Kidney capillary endothelial cell (primary cell): Measurements from ENCODE around the gene PHAF1.
A peak's percentile ranks its signal among the peaks of the same experiment; 100 is the strongest.

Source experiments
- DNase-seq: peaks from one replicate; pipeline ENCODE4 v3.0.0-alpha.2; 2018; ENCODE audit warnings: low spot score

PHAF1 gene

DNA sequence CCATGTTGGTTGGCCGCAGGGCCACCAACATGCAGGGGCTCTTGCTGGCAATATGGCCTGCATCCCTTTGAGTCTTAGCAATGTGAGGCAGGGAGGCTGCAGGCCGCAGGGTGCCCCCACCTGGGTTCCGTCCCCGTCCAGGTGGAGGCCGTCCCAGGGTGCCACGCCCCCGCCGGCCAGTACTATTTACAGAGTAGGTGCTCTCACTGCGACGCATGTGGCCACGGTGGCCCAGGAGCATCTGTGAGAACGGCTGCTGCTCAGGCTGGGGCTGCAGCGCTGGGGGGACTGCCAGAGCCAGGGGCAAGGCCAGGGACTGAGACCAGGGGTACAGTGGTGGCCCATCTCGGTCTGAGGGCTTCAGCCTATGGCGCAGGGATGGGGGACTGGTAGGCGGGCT, 70.4 kb downstream of the PHAF1 start:
- DNase-seq, result no peak

DNA sequence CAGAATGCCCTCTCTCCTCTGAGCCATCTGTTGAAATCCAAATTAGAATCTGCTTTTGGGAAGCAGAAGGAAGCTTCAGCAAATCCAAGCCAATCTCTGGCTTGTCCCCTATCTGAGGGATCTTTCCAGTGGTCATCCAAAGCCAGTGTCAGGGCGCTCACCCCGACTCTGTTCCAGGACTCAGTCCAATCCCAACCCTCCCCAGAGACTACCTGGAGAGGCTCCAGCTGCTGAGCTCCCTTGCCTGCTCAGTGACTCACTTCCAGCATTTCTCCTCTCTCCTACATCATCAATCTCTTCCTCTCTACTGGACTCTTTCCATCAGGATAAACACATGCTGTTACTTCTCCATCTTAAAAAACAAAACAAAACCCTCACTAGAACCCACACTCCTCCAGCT, 71.6 kb downstream of the PHAF1 start:
- no peak for DNase-seq

DNA sequence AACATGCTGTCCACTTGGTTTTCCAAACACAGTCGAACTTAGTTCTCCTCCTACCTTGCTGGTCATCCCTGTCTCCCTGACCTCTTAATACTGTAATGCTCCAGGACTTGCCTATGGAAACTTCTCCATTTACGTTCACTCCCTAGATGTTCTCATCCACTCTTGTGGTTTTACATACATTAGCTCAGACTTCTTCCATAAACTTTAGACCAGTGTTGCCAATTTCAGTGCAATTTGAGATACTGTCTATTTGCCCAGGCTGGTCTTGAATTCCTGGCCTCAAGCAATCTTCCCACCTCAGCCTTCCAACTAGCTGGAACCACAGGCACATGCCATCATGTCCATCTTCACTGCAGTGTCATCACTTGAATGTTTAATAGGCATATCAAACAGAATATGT, 72.5 kb downstream of the PHAF1 start:
- no peak for DNase-seq

DNA sequence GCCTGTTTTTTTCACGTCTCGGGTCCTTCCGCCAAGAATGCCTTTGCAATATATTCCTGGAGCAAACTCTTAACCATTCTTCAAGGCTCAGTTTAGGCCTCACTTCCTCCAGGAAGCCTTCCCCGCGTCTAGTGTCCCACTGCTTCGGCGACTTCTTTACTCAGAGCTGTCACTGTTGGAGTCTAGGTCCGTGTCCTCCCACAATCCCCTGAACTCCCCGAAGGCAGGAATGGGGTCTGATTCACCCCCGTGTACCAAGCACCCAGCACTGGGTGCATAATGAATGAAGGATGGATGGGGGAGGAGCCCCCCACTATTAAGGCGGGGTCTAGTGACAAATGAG, 73.5 kb downstream of the PHAF1 start:
- DNase-seq, result no peak

DNA sequence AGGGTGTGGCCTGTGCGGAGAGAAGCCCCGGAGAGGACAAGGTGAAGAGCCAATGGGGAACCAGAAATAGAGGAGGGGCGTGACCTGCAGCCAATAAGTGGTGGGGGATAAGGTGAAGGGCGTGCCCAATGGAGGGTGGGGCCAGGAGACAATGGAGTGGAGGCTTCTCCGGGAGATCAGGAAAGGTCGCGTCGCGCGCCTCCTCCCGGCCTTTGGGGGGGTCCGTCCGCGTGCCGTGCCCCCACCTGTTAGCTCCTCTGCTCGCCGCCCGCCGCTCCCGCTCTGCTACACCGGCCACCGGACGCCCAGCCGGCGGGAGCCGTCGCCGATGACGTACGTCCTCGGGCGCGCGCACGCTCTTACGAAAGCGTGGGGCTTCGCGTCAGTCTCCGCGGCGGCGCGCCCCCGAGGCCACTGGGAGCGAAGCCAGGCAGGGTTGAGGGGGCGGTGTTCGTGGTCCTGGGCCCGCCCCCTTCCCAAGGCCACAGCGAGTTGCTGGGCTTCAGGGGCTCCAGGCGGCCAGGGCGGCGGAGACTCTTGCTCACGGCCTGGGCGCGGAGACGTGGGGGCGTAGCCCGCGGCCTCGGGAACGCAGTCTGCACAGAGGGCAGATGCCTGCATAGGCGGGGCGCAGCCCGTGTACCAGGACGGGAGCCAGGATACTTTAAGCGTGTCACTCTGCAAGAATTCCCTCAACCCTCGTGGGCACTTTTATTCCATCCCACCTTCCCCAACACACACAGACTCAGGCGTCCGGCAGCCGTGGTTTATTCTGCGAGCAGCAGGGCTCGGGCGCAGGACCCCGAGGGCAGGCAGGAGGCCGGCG, 74.1 kb downstream of the PHAF1 start, which contains the start of gene MATCAP1:
Gene MATCAP1 (minus strand): TSS at position 337 of the 826 bp plus-strand sequence. CDS start 3,353 bp downstream, outside the sequence.
- peak; percentile 98 for DNase-seq

DNA sequence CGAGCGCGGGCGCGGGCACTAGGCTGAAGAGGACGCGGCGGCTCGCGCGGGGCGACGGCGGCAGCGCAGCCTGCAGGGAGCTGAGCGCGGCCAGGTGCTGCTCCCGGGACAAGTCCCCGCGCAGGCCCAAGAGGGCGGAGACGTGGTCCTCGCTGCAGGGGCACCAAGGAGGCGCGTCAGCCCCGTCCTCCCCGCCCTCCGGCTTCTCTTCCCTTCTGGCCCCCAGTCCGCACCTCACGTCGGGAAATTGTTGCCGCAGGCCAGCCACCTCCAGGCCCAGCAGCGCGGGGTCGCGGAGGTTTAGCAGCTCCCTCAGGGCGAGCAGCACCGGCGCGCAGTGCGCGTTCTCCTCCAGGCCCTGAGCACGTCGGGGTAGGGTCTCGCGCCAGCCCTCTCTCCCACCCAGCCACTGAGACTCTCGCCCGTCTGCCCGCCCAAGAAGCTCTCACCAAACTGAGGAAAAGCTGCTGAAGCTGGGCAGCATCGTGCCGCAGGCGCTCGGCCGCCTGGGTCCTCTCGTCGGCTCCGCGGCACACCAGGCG, 74.8 kb downstream of the PHAF1 start:
- no peak for DNase-seq

DNA sequence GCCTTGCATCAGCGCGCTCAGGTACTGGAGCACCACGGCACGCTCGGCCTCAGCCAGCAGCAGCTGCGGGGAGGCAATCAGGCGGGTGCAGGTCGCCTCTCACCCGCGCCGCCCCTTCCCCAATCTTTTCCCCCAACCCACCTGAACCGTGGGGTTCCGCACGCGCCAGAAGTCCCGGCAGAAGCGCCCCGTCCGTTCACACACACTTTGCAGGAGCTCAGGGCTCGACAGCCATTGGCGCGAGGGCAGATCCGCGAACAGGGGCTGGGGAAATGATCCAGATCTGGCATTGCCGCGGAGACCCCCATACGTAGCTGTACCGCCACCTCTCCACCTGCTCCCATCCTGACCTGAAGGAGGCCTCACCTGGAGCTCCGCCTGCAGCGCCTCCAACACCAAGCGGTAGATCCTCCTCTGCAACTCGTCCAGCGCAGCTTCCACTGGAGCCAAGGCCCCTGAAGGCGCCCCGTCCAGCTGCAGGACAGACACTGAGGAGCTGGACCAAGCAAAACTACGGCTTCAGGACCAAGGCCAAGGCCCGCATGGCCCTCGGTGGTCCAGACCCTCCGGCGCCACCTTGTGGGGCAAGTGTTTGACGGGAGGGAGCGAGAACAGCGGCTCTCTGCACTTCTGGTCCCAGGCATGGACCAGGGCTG, 75.4 kb downstream of the PHAF1 start:
- peak; percentile 87 for DNase-seq

DNA sequence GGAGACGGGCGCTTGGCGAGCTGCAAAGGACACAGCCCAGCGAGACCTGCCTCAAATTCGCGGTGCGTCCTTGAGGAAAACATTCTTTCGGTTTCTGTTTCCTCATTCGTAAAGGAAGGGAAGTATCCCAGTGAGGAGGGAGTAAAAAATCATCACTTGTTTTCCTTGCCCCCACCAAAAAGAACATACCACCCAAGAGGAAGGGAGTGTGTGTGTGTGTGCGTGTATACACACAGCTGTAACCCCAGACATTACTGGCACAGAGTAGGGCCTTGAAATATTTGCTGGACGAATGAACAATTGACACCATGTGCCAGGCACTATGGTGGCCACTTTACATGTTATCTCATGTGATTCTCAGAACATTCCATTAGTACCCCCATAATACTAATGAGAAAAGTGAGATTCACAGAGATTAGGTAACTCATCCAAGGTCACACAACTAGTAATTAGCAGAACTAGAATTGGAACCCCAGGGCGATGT, 76.0 kb downstream of the PHAF1 start:
- DNase-seq, result no peak

DNA sequence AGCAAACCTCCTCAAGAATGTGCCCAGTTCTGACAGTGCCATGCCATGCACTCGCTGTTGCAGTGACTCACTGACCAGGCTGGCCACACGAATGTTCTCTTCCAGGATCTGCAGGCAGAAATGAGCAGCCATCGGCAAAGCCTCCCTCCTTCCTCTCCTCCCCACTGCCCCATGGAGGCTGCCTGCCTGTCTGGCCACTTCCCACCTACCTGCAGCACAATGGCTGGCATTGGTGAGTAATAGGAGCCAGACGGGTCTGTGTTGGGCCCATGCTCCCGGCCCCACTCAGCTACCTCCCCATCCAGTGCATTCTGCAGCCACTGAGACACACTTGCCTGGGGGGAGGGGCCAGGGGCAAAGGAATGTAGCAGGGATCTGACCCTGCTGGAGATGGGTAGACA, 76.8 kb downstream of the PHAF1 start:
- DNase-seq, result peak; percentile 61

DNA sequence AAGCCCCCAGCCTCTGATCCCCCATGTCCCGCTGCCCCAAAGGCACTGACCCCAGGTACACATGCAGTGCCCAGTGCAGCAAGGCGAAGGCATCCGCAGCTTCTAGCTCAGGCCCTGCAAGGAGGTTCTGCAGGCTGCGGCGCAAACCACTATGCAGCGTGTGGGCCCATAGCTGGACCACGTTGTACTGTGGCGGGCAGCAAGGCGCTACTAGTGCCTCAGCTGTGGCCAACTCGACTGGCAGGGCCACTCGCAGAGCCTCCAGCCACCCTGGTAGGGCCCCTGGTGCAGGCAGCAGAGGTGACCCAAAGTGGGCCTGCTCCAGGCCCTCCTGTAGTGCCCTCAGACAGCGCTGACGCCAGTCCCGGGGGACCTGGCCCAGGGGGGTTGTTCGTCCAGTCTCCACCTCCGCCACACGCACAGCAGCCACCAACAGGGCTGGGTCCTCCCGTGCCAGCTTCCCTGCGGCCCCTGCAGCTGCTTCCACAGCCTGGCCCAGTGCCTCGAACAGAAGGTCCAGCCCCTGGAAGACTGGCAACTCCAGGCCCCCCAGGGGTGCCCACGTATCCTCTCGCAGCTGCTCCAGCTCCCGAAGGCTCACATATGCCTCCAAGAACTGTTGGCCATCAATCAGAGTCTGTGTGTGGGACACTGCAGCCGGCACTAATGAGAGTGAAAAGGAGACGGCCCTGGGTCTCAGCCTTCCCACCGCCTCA, 77.6 kb downstream of the PHAF1 start:
- DNase-seq, result no peak

DNA sequence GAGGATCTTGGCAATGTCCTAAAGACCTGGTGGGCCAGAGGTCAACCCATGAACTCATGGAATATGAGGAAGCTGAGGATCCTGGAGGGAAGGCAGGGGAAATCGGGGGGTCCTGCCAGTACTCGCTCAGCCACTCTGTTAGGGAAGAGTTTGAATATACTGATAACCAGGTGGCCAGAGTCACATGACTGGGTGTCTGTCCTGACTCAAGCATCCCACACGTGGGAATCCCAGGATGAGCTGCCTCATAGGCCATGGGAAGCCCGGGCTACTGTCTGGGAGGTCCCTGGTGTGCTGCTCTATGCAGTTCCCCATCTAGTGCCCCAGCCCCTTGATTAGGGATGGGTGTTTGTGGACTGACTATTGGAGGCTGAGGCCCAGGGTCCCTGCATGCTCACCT, 78.6 kb downstream of the PHAF1 start:
- no peak for DNase-seq

DNA sequence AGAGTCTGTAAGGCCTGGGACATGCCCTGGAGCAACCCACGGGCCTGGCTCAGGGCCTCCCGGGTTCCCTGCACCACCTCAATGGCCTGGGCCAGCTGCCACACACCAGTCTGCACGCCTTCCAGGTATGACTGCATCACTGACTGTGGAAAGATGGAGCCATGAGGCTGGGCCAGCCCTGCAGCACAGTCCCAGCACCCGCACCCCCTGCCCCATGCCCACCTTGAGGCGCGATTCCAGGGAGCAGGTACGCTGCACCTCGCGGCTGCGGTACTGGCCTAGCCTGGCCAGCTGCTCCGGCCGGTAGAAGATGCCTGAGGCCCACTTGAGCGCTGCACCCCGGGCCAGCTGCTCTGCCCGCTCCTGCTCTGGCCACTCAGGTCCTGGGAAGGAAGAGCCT, 79.1 kb downstream of the PHAF1 start:
- no peak for DNase-seq

DNA sequence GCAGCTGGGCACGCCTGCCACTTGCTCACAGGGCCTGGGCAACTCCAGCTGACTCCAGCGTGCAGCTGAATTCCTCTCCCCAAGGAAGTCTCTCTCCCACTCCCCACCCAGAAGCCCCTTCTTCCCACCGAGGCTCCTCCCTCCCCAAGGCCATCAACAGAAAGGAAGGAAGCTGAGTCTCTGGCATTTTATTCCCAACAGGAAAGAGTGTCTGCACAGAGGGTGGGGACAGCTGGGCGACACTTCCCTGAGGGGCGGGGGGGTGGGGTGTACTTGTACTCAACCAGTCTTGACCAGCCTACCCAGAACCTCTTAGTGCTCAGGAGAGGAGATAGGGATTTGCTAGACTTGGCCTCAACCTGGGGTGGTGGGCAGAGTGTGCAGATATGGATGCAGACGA, 80.3 kb downstream of the PHAF1 start, which contains the start of gene EXOC3L1:
Gene EXOC3L1 (minus strand): TSS at position 96 of the 400 bp plus-strand sequence. CDS start 460 bp downstream, outside the sequence.
- DNase-seq, result peak; percentile 87

DNA sequence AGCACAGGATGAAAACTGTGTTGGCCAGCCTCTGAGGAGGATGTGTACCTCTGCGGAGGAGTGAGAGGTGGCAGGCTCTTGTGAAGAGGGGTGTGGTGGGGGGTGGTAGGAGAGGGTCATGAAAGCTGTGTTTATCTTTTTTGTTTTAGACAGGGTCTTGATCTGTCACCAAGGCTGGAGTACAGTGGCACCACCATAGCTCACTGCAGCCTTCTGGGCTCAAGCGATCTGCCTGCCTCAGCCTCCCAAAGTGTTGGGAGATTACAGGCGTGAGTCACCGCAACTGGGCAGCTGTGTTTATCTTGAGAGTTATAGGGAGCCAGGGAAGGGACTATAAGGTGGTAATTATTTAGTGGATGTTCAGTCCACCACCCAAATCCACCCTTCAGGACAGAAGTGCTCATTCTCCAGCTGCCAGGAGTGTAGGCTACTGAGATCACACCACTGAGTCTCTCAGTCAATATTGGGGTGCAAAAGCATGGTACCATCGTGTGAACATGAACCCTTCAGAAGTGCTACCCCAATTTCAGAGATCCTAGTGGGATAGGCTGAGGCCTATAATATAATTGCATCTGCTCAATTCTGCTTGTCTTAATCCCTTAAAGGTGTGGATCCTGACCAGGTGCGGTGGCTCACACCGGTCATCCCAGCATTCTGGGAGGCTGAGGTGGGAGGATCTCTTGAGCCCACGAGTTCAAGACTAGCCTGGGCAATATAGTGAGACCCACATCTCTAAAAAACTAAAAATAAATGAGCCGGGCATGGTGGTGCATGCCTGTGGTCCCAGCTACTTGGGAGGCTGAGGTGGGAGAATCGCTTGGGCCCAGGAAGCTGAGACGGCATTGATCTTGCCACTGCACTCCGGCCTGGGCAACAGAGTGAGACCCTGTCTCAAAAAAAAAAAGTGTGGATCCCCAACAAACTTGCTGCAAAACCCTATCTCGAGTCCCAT, 81.0 kb downstream of the PHAF1 start:
- DNase-seq, result no peak

DNA sequence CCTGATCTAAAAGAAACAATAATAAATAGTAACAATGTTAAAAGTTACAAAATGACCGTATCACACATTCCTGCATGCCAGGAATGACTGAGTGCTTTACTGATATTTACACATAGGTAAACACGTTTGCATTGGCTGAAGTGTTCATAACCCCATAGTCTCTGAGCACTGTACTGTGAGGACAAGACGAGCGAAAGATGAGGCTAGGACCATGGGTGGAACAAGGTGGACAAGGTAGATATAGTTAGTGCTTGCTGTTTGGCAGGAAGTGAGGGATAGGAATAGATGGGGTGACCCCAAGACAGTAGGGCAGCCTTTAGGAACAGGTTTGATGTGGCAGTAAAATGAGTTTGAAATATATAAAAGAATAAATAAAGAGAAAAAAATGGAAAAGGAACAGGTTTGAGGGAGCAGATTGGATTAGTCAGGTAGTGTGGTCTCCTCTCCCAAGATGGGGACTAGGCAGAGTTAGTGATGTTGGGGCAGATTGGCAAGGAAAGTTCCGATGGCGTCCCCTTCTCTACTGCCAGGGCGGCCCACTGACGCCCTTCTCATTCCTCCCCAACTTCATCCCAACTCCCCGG, 81.8 kb downstream of the PHAF1 start:
- DNase-seq, result no peak

DNA sequence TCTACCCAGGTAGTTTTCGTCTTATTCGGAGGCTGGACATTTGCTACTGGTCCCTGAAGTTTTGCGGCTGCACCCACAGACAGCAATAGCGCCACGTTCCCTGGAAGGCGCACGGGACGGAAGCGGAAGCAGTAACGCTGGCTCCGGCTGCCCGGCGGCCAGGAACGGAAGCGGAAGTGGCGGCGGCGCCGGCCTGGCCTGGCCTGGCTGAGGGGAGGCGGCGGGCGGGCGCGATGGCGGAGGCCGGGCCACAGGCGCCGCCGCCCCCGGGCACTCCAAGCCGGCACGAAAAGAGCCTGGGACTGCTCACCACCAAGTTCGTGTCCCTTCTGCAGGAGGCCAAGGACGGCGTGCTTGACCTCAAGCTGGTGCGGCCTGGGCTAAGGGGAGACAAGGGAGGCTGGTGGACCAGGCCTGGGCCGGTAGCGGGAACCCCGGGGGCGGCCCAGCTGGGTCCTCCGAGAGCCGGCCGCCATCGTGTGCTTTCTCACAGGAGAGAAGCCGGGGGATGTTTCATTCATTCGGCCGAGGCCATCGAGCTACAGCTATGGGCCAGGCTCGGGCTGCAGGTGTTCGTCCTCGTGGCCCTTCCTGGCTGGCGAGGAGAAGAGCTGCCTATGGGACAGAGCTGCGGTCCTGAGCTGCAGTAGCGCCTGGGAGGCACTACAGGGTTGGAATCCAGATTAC, 82.4 kb downstream of the PHAF1 start, which contains the start of gene E2F4:
Gene E2F4 (plus strand): TSS at position 161 of the 687 bp plus-strand sequence. CDS start 73 bp downstream, at position 234.
- DNase-seq, result peak; percentile 89

DNA sequence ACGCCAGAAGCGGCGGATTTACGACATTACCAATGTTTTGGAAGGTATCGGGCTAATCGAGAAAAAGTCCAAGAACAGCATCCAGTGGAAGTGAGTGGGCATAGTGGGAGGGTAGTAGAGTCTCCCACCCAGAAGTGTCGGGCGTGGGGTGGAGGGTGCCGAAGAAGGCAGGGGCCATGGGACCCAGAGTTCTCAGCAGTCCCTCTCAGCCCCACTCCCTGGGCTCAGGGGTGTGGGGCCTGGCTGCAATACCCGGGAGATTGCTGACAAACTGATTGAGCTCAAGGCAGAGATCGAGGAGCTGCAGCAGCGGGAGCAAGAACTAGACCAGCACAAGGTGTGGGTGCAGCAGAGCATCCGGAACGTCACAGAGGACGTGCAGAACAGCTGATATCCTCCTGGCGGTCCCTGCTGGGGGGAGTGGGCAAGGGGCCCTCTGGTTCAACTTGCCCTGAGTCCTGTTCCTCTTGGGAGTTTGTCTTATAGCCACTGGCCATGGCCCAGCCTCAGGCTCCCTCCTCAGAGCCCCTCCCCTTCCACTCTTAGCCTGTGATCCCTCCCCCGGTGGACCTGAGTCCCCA, 83.1 kb downstream of the PHAF1 start:
- DNase-seq, result no peak

DNA sequence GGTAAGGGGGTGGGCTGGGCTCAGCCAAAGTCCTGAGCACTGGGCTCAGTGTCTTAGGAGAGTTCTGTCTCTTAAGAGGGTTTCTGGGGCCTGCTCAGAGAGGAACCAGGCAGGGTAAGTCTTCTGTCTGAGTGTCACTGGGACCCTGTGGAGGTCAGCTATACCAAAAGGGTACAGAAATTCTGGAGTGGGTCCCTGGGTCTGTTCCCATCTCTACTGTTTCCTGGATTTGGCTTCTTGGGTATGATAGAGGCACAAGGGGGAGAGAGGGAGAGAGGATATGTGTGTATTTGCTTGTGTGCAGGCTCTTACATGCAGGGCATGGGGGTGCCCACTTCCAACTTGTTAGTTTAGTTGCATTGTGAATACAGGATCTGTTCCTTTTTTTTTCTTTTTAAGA, 83.8 kb downstream of the PHAF1 start:
- DNase-seq, result no peak

DNA sequence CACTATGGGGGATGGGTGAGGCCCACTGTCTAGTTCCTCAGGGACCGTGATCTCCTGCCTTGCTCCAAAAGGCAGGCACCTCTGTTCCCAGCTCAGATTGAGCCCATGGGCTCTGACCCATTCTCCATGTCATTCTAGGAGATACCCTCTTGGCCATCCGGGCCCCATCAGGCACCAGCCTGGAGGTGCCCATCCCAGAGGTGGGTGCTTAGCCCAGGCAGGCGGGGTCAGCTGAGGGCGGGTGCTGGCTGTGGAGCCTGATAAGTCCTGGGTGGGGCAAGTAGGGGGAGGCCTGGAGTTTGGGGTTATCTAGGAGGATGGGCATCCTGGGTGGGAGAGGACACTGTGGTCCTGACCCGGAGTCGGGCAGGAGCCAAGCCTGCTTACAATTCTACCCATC, 84.5 kb downstream of the PHAF1 start:
- DNase-seq, result no peak

DNA sequence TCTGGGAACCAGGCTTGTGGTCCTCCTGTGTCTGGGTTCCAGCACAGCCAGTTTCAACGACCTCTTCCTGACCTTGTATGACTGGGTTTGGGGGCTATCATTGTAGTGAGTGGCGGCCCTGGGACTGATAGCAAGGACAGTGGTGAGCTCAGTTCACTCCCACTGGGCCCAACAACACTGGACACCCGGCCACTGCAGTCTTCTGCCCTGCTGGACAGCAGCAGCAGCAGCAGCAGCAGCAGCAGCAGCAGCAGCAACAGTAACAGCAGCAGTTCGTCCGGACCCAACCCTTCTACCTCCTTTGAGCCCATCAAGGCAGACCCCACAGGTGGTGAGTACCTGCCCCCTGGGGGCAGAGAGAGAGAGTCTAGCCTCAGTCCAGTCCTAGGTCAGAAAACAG, 85.9 kb downstream of the PHAF1 start:
- no peak for DNase-seq
